ENCODE results near the gene GRIK2.

GRCh38 chr6:101832371-101832770, 438.9 kb downstream of the GRIK2 start:
- no peak for TF ChIP-seq MAX (IDR thresholded peaks at IDR 0.05; ENCODE audit: insufficient read depth, insufficient read length)
- no peak for TF ChIP-seq POLR2A (IDR thresholded peaks at IDR 0.05; ENCODE audit: low read depth, low read length)
- TF ChIP-seq CTCF (IDR thresholded peaks at IDR 0.05; ENCODE audit: extremely low read depth in 1 of 2, insufficient read depth in 1 of 2, low read depth in 1 of 2, low read length in 2 of 2): no peak
- TF ChIP-seq JUN (IDR thresholded peaks at IDR 0.05; ENCODE audit: borderline replicate concordance, insufficient read depth, insufficient read length, low read depth): no peak
- no peak for TF ChIP-seq POLR2AphosphoS5 (IDR thresholded peaks at IDR 0.05; ENCODE audit: insufficient read depth, low read depth, low read length)
- TF ChIP-seq GATA2 (IDR thresholded peaks at IDR 0.05; ENCODE audit: insufficient read depth, insufficient read length, low read depth, low read length): no peak
- TF ChIP-seq EZH2 (IDR thresholded peaks at IDR 0.05; ENCODE audit: borderline replicate concordance, low read depth, low read length, severe bottlenecking): no peak
- TF ChIP-seq FOS (IDR thresholded peaks at IDR 0.05; ENCODE audit: borderline replicate concordance, insufficient read depth, low read length): no peak
- TF ChIP-seq MYC (IDR thresholded peaks at IDR 0.05; ENCODE audit: low read depth, low read length): no peak

Data from endothelial cell of umbilical vein (primary cell).